ENCODE data around the gene RPL14. TPM values are rescaled to one million over a fixed set of nuclear protein-coding genes. Genes with fewer than 3 reads are reported as not detected.

The RPL14 gene
- total and polyA plus RNA-seq, 2 of the 13 experiments (the other 11 are each of a cell fraction or from before 2014, with no cell fraction given): 502 to 1,291 TPM

- peak; percentile 80 for TF ChIP-seq SNAI1 (CRISPR knock-in tag; IDR thresholded peaks at IDR 0.05; ENCODE audit: borderline replicate concordance)
- no peak; the same call in 1 of the 2 replicates for TF ChIP-seq ZNF124 (CRISPR knock-in tag; IDR thresholded peaks at IDR 0.05)
- no peak for TF ChIP-seq MEF2D (CRISPR knock-in tag; IDR thresholded peaks at IDR 0.05)
- TF ChIP-seq LBX2 (CRISPR knock-in tag; IDR thresholded peaks at IDR 0.05; ENCODE audit: borderline replicate concordance): no peak
- TF ChIP-seq ZBTB39 (CRISPR knock-in tag; IDR thresholded peaks at IDR 0.05): no peak
- TF ChIP-seq MTA3 (CRISPR knock-in tag; IDR thresholded peaks at IDR 0.05): no peak
- TF ChIP-seq ZNF512B (CRISPR knock-in tag; IDR thresholded peaks at IDR 0.05; ENCODE audit: borderline replicate concordance): no peak
- TF ChIP-seq MYC (CRISPR knock-in tag; IDR thresholded peaks at IDR 0.05; ENCODE audit: borderline replicate concordance): peak; percentile 70; the same call in 1 of the 2 replicates
- TF ChIP-seq TOE1 (CRISPR knock-in tag; IDR thresholded peaks at IDR 0.05): 0 out of 2 replicates have a peak, but pooled peaks have one; percentile 48
- TF ChIP-seq ZNF781 (CRISPR knock-in tag; IDR thresholded peaks at IDR 0.05; ENCODE audit: borderline replicate concordance, not compliant biosample characterization): peak; percentile 73
- TF ChIP-seq CENPT (CRISPR knock-in tag; IDR thresholded peaks at IDR 0.05; ENCODE audit: low read depth): no peak
- TF ChIP-seq ADNP (CRISPR knock-in tag; IDR thresholded peaks at IDR 0.05): no peak
- no peak for TF ChIP-seq EED (CRISPR knock-in tag; IDR thresholded peaks at IDR 0.05)
- TF ChIP-seq GTF3A (CRISPR knock-in tag; conservative IDR thresholded peaks at IDR 0.05): no peak
- no peak; the same call in 1 of the 2 replicates for TF ChIP-seq IRF9 (CRISPR knock-in tag; IDR thresholded peaks at IDR 0.05; ENCODE audit: borderline replicate concordance)
- TF ChIP-seq ZNF713 (CRISPR knock-in tag; IDR thresholded peaks at IDR 0.05): no peak
- no peak for TF ChIP-seq CEBPZ (IDR thresholded peaks at IDR 0.05; ENCODE audit: low read length)
- TF ChIP-seq ZFX (CRISPR knock-in tag; IDR thresholded peaks at IDR 0.05; ENCODE audit: low read depth): peak; percentile 77
- TF ChIP-seq IRF2 (CRISPR knock-in tag; IDR thresholded peaks at IDR 0.05): peak; percentile 72; the same call in 1 of the 2 replicates
Measured at GRCh38 chr3:40505599-40506462, 48.7 kb downstream of the RPL14 start, which contains the start of gene ZNF620 (continued).
